Body of pancreas (tissue), 4 donors: ENCODE results near the gene UCKL1. TPM values are rescaled to one million over a fixed set of nuclear protein-coding genes. Genes with fewer than 3 reads are reported as not detected.

Experiments
- ATAC-seq: fragments of 150-250 bp; one replicate; pipeline ENCODE4 v1.9.1; 2016
- DNase-seq, 4 donors: peaks; one replicate each; pipeline ENCODE4 v3.0.0-alpha.2; 2019
- H3K27ac ChIP-seq, 4 donors: fragments of 200-600 bp; sonication (generic); 1 replicate in 3 of 4; 2 replicates in 1 of 4; pipeline versions ENCODE4 v1.5.1 to v1.6.1; 2016 to 2019; ENCODE audit warnings: mild to moderate bottlenecking in 1 of 4, mixed read lengths in 1 of 4, moderate library complexity in 1 of 4
- H3K27me3 ChIP-seq, 2 donors: fragments of 200-600 bp; sonication (generic); one replicate each; pipeline ENCODE4 v1.6.0; 2016; ENCODE audit warnings: mild to moderate bottlenecking in 1 of 2
- H3K36me3 ChIP-seq, 2 donors: fragments of 200-600 bp; sonication (generic); replicated peaks in 1 of 2; 2 replicates each; pipeline ENCODE4 v1.5.1; 2016; ENCODE audit warnings: low read depth in 2 of 2; ENCODE audit not compliant: insufficient read depth in 1 of 2
- H3K4me1 ChIP-seq: fragments of 200-600 bp; sonication (generic); one replicate; pipeline ENCODE4 v1.6.0; 2016
- H3K4me3 ChIP-seq, 2 donors: fragments of 200-600 bp; sonication (generic); 1 replicate in 1 of 2; 2 replicates in 1 of 2; pipeline ENCODE4 v1.5.1; 2016 to 2019
- H3K9me3 ChIP-seq, 3 donors: fragments of 200-600 bp; sonication (generic); 1 replicate in 2 of 3; 2 replicates in 1 of 3; pipeline ENCODE4 v1.5.1; 2016
- POLR2A ChIP-seq, 3 donors: fragments of 450-650 bp; IDR thresholded peaks; one replicate each; pipeline ENCODE4 v1.6.1; 2016; ENCODE audit warnings: antibody characterized with exemption in 3 of 3, mild to moderate bottlenecking in 2 of 3
- WGBS, 2 donors: methylation state at CpG; one replicate each; pipeline ENCODE4 v1.1.5; 2017; 5-methylcytosine and 5-hydroxymethylcytosine counted together
- intact Hi-C: fragments of 100-400 bp; cut with DNase I; formaldehyde crosslinking; loops from one replicate; pipeline ENCODE4 v1.15.1; 2023
- total RNA-seq, 2 donors: library from RNA; depleted of rRNA; stranded (reverse); fragments of >200 nt; gene quantifications; one replicate each; pipeline ENCODE4 v1.1.0, GENCODE V29; 2016
- TF ChIP-seq, protein P1 (sequence below), 7 experiments: fragments of 450-650 bp in 4 of 7; fragments of 200-600 bp in 3 of 7; sonication (generic) in 3 of 7; IDR thresholded peaks; one replicate each; pipeline ENCODE4 v1.5.1; 2016 to 2019; ENCODE audit warnings: antibody characterized with exemption in 7 of 7

Gene UCKL1
- total RNA-seq, 2 donors from 2014 or later = 21.0 to 26.0 TPM

DNA sequence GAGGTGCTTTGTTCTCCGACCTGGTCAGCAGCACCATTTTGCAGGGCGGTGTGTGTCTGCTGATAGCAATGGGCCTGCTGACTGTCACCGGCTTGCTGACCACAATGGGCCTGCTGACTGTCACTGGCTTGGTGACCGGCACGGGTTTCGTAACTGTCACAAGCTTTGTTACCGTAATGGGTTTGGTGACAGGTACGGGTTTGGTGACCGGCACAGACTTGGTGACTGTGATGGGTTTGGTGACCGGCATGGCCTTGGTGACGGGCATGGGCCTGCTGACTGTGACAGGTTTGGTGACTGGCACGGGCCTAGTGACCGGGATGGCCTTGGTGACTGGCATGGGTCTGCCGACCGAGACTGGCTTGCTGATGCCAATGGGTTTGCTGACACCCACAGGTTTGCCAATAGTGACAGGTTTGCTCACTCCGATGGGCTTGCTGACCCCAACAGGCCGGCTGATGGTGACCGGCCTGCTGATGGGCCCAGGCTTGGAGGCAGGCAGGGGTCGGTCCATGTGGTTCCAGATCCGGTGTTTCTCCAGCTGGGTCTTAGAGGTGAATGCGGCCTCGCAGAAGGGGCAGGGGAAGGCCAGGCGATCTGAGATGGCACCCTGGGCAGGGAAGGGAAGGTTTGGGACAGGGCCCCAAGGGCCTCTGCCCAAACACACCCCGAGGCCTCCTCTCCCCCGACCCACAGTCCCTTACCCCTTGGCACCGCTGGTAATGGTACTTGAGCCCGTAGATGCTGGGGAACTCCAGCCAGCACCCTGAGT lies 10.1 kb upstream of the UCKL1 start:
- 94 to 95% methylated on average over 10 to 26 of the region's 27 CpGs for WGBS, 2 donors
- no peaks in the 10 kb centered on the region for H3K27me3 ChIP-seq
- no peak for TF ChIP-seq POLR2A (IDR thresholded peaks at IDR 0.05)
- TF ChIP-seq, protein P1, sequence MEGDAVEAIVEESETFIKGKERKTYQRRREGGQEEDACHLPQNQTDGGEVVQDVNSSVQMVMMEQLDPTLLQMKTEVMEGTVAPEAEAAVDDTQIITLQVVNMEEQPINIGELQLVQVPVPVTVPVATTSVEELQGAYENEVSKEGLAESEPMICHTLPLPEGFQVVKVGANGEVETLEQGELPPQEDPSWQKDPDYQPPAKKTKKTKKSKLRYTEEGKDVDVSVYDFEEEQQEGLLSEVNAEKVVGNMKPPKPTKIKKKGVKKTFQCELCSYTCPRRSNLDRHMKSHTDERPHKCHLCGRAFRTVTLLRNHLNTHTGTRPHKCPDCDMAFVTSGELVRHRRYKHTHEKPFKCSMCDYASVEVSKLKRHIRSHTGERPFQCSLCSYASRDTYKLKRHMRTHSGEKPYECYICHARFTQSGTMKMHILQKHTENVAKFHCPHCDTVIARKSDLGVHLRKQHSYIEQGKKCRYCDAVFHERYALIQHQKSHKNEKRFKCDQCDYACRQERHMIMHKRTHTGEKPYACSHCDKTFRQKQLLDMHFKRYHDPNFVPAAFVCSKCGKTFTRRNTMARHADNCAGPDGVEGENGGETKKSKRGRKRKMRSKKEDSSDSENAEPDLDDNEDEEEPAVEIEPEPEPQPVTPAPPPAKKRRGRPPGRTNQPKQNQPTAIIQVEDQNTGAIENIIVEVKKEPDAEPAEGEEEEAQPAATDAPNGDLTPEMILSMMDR (IDR thresholded peaks at IDR 0.05) = no peak
- no peak overlapping the region for H3K27ac ChIP-seq
- intact Hi-C loops = loop anchor here (10.0 kb wide), 1 partner anchor 422 kb away; the partner anchor contains the start of gene SRMS
- no peaks in the 10 kb centered on the region for H3K9me3 ChIP-seq
- DNase-seq (no peak), ATAC-seq (no peak)
- peaks cover 16% of the 10 kb centered on the region for H3K4me1 ChIP-seq
- H3K36me3 ChIP-seq = peaks cover 0 to 14% of the 10 kb centered on the region in 2 donors
- H3K4me3 ChIP-seq = no peak overlapping the region

DNA sequence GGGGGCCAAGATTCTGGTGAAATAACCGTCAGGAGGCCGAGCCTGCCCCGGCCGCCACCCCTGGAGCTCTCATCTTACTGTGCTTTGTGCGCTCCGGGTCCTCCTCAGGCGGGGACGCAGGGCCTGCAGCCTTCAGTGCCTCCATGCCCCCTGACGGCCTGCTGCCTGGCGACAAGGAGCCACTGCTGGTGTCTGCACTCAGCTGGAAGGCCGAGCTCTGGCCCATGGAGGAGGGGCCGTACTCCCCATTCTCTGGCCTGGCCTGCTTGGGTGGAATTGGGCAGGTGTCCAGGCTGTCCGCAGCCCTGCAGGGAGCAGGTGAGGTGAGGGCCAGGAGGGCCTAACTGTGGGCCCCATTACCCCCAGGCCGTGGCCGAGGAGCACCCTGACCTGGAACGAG lies 8.2 kb upstream of the UCKL1 start:
- TF ChIP-seq, protein P1 (IDR thresholded peaks at IDR 0.05) = no peak
- TF ChIP-seq POLR2A (IDR thresholded peaks at IDR 0.05) = no peak
- no peak overlapping the region for H3K4me3 ChIP-seq
- H3K27me3 ChIP-seq = no peaks in the 10 kb centered on the region
- ATAC-seq = no peak
- H3K4me1 ChIP-seq = peaks cover 10% of the 10 kb centered on the region
- H3K9me3 ChIP-seq = no peaks in the 10 kb centered on the region
- no peak for DNase-seq
- H3K36me3 ChIP-seq = peaks cover 0 to 15% of the 10 kb centered on the region in 2 donors
- no peak overlapping the region for H3K27ac ChIP-seq
- intact Hi-C loops = loop anchor here (10.0 kb wide), 1 partner anchor 420 kb away; the partner anchor contains the start of gene SRMS
- WGBS, 2 donors = 96 to 97% methylated on average over 9 to 15 of the region's 16 CpGs

DNA sequence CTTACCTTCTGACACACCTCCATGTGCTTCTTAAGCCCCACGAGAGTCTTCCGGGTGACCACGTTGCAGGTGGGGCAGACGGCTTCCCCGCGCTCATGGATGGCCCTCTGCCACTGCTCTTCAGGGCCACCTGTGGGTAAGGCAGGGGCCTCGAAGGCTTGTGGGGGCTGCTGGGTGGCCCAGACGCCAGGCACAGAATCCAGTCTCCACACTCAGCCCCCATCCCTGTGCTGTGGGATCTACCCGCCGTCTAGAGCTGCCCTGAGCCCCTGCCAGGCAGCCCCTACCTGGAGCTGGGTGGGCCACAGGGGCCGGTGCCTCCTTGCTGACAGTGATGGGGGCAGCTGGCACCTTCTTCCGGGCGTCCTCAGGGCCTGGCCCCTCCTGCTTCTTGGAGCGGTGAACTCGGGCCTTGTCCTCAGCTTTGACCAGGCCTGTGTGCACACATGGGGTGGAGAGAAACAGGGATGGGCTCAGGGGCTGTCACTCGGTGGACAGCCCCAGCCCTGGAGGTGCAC lies 7.6 kb upstream of the UCKL1 start:
- TF ChIP-seq, protein P1 (IDR thresholded peaks at IDR 0.05) = no peak
- TF ChIP-seq POLR2A (IDR thresholded peaks at IDR 0.05) = no peak
- no peaks in the 10 kb centered on the region for H3K9me3 ChIP-seq
- no peak overlapping the region for H3K4me3 ChIP-seq
- H3K27ac ChIP-seq = no peak overlapping the region
- 90 to 98% methylated on average over 7 to 12 of the region's 16 CpGs for WGBS, 2 donors
- H3K36me3 ChIP-seq = peaks cover 0 to 16% of the 10 kb centered on the region in 2 donors
- ATAC-seq (no peak), DNase-seq (no peak)
- peaks cover 7% of the 10 kb centered on the region for H3K4me1 ChIP-seq
- intact Hi-C loops = loop anchor here (10.0 kb wide), 1 partner anchor 419 kb away; the partner anchor contains the start of gene SRMS
- H3K27me3 ChIP-seq = no peaks in the 10 kb centered on the region

DNA sequence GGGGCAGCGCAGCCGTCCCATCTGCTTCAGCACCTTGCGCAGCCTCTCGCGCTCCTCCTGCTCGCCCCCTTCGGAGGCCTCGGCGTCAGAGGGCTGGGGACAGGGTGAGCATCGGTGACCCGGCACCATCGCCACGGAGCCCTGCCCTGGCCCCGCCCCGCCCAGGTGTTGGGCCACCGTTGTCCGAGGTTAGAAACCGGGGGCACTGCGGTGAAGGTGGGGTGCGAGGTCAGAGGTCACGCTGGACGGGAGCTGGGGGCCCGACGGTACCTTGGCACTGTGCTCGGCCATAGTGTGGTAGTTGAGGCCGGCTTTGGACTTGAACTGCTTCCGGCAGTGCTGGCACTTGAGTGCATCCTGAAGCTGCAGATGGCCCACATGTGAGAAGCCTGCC lies 7.1 kb upstream of the UCKL1 start:
- 85 to 94% methylated on average over 3 to 27 of the region's 27 CpGs for WGBS, 2 donors

More for the DNA sequence above, 7.1 kb upstream of the UCKL1 start:
- no peak for DNase-seq
- no peak for ATAC-seq
- Histone ChIP-seq H3K36me3 (peaks cover 0 to 16% of the 10 kb centered on the region in 2 donors), H3K4me1 (peaks cover 2% of the 10 kb centered on the region), H3K4me3 (no peak overlapping the region), H3K27me3 (no peaks in the 10 kb centered on the region), H3K27ac (no peak overlapping the region), H3K9me3 (no peaks in the 10 kb centered on the region)
- intact Hi-C loops = loop anchor here (10.0 kb wide), 1 partner anchor 419 kb away; the partner anchor contains the start of gene SRMS
- TF ChIP-seq, protein P1 (IDR thresholded peaks at IDR 0.05) = no peak
- no peak for TF ChIP-seq POLR2A (IDR thresholded peaks at IDR 0.05)
